ENCODE measurements around the gene EFR3B.

DNA sequence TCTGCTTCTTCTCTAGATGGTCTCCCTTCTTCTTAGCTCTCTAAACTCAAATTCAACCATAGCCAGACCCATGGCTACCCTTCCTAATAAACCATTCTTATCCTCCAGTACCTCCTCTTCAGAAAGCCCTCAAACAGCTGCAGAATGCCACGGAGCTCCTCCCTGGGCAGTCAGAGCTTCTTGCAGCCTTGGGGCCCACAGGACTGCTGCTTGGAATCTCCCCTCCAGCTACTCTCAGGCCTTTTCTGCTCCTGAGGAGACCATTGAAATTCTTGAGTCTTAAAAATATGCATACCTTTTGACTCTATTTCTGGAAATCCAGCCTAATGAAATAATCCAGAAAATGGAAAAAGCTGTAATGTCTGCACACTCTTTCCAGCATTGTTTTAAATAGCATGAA lies 30.7 kb downstream of the EFR3B start:
- no peak for TF ChIP-seq EZH2phosphoT487 (conservative IDR thresholded peaks at IDR 0.05; ENCODE audit: low read length)
- TF ChIP-seq, protein P1, sequence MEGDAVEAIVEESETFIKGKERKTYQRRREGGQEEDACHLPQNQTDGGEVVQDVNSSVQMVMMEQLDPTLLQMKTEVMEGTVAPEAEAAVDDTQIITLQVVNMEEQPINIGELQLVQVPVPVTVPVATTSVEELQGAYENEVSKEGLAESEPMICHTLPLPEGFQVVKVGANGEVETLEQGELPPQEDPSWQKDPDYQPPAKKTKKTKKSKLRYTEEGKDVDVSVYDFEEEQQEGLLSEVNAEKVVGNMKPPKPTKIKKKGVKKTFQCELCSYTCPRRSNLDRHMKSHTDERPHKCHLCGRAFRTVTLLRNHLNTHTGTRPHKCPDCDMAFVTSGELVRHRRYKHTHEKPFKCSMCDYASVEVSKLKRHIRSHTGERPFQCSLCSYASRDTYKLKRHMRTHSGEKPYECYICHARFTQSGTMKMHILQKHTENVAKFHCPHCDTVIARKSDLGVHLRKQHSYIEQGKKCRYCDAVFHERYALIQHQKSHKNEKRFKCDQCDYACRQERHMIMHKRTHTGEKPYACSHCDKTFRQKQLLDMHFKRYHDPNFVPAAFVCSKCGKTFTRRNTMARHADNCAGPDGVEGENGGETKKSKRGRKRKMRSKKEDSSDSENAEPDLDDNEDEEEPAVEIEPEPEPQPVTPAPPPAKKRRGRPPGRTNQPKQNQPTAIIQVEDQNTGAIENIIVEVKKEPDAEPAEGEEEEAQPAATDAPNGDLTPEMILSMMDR (IDR thresholded peaks at IDR 0.05; ENCODE audit: insufficient read depth, low read length, poor library complexity, severe bottlenecking) = no peak
